Panc1 (cell line): ENCODE data around the gene C1RL. TPM values are rescaled to one million over a fixed set of nuclear protein-coding genes. Genes with fewer than 3 reads are reported as not detected.

Source experiments
- ATAC-seq: fragments of 200-7000 bp; cut with Tn5 transposase; 2 replicates; pipeline ENCODE4 v1.9.1; 2020; ENCODE audit warnings: mild to moderate bottlenecking, moderate library complexity
- BruUV-seq: library from RNA; stranded (reverse); fragments of 400-500 nt; replicated peaks from 2 replicates; lab custom pipeline; 2021; lab: Mats Ljungman, UMichigan
- CTCF ChIA-PET: fragments of 300-600 bp; sonication (Branson Sonifier 250); formaldehyde crosslinking; loops from one replicate; lab custom pipeline; 2022; ENCODE audit warnings: antibody characterized with exemption; lab: Charles Lee
- POLR2A ChIA-PET: fragments of 300-600 bp; sonication (Branson Sonifier 250); formaldehyde crosslinking; loops from one replicate; lab custom pipeline; 2022; ENCODE audit warnings: antibody characterized with exemption; lab: Charles Lee
- DNase-seq: peaks from one replicate; pipeline ENCODE4 v3.0.0-alpha.2; 2010; ENCODE audit warnings: low read depth, low spot score
- H3K27ac ChIP-seq: 2 replicates; pipeline ENCODE4 v1.5.1; 2011; ENCODE audit warnings: mild to moderate bottlenecking, low read length, inconsistent platforms
- H3K27me3 ChIP-seq: fragments of 200-500 bp; sonication (Bioruptor generic); 2 replicates; pipeline ENCODE4 v1.6.0; 2014; ENCODE audit warnings: low read length, inconsistent platforms; ENCODE audit not compliant: control insufficient read depth, insufficient read depth
- H3K36me3 ChIP-seq: fragments of 200-500 bp; sonication (Bioruptor generic); 2 replicates; pipeline ENCODE4 v1.5.1; 2014; ENCODE audit warnings: inconsistent platforms, mild to moderate bottlenecking, low read length, moderate library complexity; ENCODE audit not compliant: control insufficient read depth, insufficient read depth
- H3K4me1 ChIP-seq: 2 replicates; pipeline ENCODE4 v1.5.1; 2011; ENCODE audit warnings: inconsistent platforms, mild to moderate bottlenecking, low read length, moderate library complexity; ENCODE audit not compliant: control insufficient read depth, insufficient read depth
- H3K4me3 ChIP-seq, 2 experiments: 2 replicates each; pipeline ENCODE4 v1.5.1; 2011 to 2012; ENCODE audit warnings: low read depth in 2 of 2, low read length in 2 of 2, mild to moderate bottlenecking in 2 of 2, inconsistent platforms in 1 of 2, moderate library complexity in 1 of 2
- H3K9me3 ChIP-seq: fragments of 200-500 bp; sonication (Bioruptor generic); 2 replicates; pipeline ENCODE4 v1.5.1; 2014; ENCODE audit warnings: low read depth, mild to moderate bottlenecking, inconsistent platforms, low read length, moderate library complexity; ENCODE audit not compliant: control insufficient read depth, insufficient read depth
- POLR2AphosphoS5 ChIP-seq: IDR thresholded peaks from 2 replicates; pipeline ENCODE4 v1.6.1; 2012; ENCODE audit warnings: mild to moderate bottlenecking, low read depth, low read length, moderate library complexity
- SIN3A ChIP-seq: IDR thresholded peaks from 2 replicates; pipeline ENCODE4 v1.6.1; 2012; ENCODE audit warnings: low read depth, mild to moderate bottlenecking, low read length, moderate library complexity, borderline replicate concordance; ENCODE audit not compliant: insufficient read depth
- TCF7L2 ChIP-seq: IDR thresholded peaks from 2 replicates; pipeline ENCODE4 v1.6.1; 2011; ENCODE audit warnings: mild to moderate bottlenecking, low read depth, low read length, inconsistent platforms
- in situ Hi-C: cut with HindIII; loops from 2 replicates; pipeline ENCODE4 v1.10.0; 2016; ENCODE audit warnings: low sequenced_read_pairs, low pct_unique_long_range_greater_than_20kb
- intact Hi-C: fragments of 100-400 bp; cut with micrococcal nuclease; formaldehyde crosslinking; loops from one replicate; pipeline ENCODE4 v1.10.0; 2022; ENCODE audit not compliant: unreplicated experiment
- total RNA-seq: library from RNA; stranded (reverse); gene quantifications from one replicate; pipeline ENCODE4 v1.2.1, GENCODE V29; 2021; ENCODE audit not compliant: unreplicated experiment
- TF ChIP-seq, protein P1 (sequence below): fragments of 450-650 bp; IDR thresholded peaks from 2 replicates; pipeline ENCODE4 v1.5.1; 2017; ENCODE audit warnings: mild to moderate bottlenecking
- TF ChIP-seq, protein P2 (sequence below), 2 experiments: IDR thresholded peaks; 2 replicates each; pipeline ENCODE4 v1.6.1; 2011 to 2012; ENCODE audit warnings: low read depth in 2 of 2, control low read depth in 1 of 2, low read length in 1 of 2, mild to moderate bottlenecking in 1 of 2, moderate library complexity in 1 of 2; ENCODE audit not compliant: insufficient read depth in 1 of 2

Gene C1RL
- total RNA-seq, 1 experiment from 2014 or later = 10.7 TPM

DNA sequence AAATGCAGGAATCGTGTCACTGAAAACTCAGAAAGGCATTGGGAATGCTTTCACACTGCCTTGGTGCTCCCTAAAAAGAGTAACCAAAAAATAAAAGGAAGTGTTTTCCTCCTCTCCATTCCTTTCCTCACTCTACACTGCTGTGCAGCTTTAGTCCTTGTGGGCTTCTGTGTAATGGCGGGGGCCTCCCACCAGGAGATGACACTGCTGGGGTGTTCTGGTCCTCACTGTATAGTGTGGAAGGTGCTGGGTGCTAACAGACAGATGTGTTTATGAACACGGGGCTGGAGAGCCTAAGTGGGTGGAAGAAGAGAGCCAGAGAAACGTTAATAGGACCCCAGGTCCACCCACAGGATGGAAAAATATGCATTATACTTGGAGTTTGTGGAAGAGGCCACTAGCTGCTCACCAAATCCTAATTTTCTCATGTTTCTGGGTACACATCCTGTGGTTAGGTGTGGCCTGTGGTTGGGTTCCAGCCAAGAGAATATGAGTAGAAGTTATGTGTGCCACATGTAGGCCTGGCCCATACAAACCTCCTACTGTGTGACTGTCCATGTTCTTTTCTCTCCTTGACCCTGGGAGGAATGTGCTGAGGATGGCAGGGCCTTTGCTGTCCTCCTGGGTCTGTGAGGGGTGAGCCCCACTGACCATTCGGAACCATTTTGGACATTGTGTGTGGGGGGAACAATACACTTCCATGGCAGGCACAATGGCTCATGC, 62.5 kb downstream of the C1RL start:
- Histone ChIP-seq H3K27ac (no peak overlapping the region), H3K9me3 (no peaks in the 10 kb centered on the region), H3K27me3 (no peaks in the 10 kb centered on the region), H3K4me1 (no peaks in the 10 kb centered on the region), H3K4me3 (no peak overlapping the region), H3K36me3 (no peaks in the 10 kb centered on the region)
- POLR2A ChIA-PET = no interaction called here
- CTCF ChIA-PET = no interaction called here
- in situ Hi-C loops (no loop called here), intact Hi-C loops (no loop called here)
- BruUV-seq = no TSS peak
- DNase-seq (no peak), ATAC-seq (no peak)
- TF ChIP-seq SIN3A (no peak), POLR2AphosphoS5 (no peak), TCF7L2 (no peak)
- TF ChIP-seq, protein P1, sequence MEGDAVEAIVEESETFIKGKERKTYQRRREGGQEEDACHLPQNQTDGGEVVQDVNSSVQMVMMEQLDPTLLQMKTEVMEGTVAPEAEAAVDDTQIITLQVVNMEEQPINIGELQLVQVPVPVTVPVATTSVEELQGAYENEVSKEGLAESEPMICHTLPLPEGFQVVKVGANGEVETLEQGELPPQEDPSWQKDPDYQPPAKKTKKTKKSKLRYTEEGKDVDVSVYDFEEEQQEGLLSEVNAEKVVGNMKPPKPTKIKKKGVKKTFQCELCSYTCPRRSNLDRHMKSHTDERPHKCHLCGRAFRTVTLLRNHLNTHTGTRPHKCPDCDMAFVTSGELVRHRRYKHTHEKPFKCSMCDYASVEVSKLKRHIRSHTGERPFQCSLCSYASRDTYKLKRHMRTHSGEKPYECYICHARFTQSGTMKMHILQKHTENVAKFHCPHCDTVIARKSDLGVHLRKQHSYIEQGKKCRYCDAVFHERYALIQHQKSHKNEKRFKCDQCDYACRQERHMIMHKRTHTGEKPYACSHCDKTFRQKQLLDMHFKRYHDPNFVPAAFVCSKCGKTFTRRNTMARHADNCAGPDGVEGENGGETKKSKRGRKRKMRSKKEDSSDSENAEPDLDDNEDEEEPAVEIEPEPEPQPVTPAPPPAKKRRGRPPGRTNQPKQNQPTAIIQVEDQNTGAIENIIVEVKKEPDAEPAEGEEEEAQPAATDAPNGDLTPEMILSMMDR = no peak
- TF ChIP-seq, protein P2, sequence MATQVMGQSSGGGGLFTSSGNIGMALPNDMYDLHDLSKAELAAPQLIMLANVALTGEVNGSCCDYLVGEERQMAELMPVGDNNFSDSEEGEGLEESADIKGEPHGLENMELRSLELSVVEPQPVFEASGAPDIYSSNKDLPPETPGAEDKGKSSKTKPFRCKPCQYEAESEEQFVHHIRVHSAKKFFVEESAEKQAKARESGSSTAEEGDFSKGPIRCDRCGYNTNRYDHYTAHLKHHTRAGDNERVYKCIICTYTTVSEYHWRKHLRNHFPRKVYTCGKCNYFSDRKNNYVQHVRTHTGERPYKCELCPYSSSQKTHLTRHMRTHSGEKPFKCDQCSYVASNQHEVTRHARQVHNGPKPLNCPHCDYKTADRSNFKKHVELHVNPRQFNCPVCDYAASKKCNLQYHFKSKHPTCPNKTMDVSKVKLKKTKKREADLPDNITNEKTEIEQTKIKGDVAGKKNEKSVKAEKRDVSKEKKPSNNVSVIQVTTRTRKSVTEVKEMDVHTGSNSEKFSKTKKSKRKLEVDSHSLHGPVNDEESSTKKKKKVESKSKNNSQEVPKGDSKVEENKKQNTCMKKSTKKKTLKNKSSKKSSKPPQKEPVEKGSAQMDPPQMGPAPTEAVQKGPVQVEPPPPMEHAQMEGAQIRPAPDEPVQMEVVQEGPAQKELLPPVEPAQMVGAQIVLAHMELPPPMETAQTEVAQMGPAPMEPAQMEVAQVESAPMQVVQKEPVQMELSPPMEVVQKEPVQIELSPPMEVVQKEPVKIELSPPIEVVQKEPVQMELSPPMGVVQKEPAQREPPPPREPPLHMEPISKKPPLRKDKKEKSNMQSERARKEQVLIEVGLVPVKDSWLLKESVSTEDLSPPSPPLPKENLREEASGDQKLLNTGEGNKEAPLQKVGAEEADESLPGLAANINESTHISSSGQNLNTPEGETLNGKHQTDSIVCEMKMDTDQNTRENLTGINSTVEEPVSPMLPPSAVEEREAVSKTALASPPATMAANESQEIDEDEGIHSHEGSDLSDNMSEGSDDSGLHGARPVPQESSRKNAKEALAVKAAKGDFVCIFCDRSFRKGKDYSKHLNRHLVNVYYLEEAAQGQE (IDR thresholded peaks at IDR 0.05; ENCODE audit: insufficient read depth in 1 of 2, low read depth in 2 of 2, low read length in 1 of 2) = no peak

DNA sequence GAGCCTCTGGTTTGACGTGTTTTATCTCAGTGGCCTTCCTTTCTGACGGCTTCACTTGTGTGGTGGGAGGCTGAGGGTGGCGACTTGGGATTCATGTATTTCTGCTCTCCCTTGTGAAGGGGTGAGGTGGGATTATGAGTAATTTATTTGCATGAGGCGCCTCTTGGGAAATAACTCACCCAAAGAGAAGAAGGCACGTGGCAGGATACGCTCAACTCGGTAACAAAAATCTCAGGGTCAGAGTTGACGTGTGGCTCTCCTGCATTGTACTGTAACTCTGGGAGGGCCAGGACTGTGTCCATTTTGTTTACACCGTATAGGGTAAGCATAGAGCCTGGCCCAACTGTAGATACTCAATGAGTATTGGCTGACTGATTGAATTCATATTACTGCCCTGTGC, 63.1 kb downstream of the C1RL start:
- no peak for TF ChIP-seq SIN3A
- TF ChIP-seq TCF7L2 = no peak
- ATAC-seq = no peak
- in situ Hi-C loops = no loop called here

More for the DNA sequence above, 63.1 kb downstream of the C1RL start:
- H3K9me3 ChIP-seq = no peaks in the 10 kb centered on the region
- no peaks in the 10 kb centered on the region for H3K27me3 ChIP-seq
- H3K4me1 ChIP-seq = no peaks in the 10 kb centered on the region
- intact Hi-C loops = no loop called here
- ChIA-PET CTCF (no interaction called here), POLR2A (no interaction called here)
- no peak for DNase-seq
- no TSS peak for BruUV-seq
- no peaks in the 10 kb centered on the region for H3K36me3 ChIP-seq
- H3K27ac ChIP-seq = no peak overlapping the region
- no peak overlapping the region for H3K4me3 ChIP-seq

Other genes starting within 250 kb of the C1RL start
- gene TPI1, start 241.7 kb downstream of the C1RL start, total RNA-seq = 693 TPM
- gene SPSB2, start 235.9 kb downstream of the C1RL start, total RNA-seq = 11.6 TPM
- 6.5 TPM for gene LRRC23, start 204.4 kb downstream of the C1RL start, total RNA-seq
- gene ENO2, start 194.6 kb downstream of the C1RL start, total RNA-seq = 33.5 TPM
- gene ATN1, start 181.3 kb downstream of the C1RL start, total RNA-seq = 82.3 TPM
- not detected for gene RNU7-1, start 165.4 kb downstream of the C1RL start, total RNA-seq
- gene C12orf57, start 165.2 kb downstream of the C1RL start, total RNA-seq = 126 TPM
- 13.7 TPM for gene PTPN6, start 157.9 kb downstream of the C1RL start, total RNA-seq
- 138 TPM for gene PHB2, start 138.6 kb downstream of the C1RL start, total RNA-seq
- 54.9 TPM for gene EMG1, start 138.3 kb downstream of the C1RL start, total RNA-seq
- 54.3 TPM for gene LPCAT3, start 90.7 kb downstream of the C1RL start, total RNA-seq
- gene C1S, start 48.5 kb downstream of the C1RL start, total RNA-seq = 1.8 TPM
- gene C1R, start 16.8 kb downstream of the C1RL start, total RNA-seq = 1.3 TPM
- gene RBP5, start 19.7 kb upstream of the C1RL start, total RNA-seq = not detected
- 5.9 TPM for gene CLSTN3, start 21.2 kb upstream of the C1RL start, total RNA-seq
- 26.9 TPM for gene PEX5, start 80.5 kb upstream of the C1RL start, total RNA-seq
- not detected for gene ACSM4, start 194.9 kb upstream of the C1RL start, total RNA-seq